Gastroesophageal sphincter (tissue), 3 donors: Measurements from ENCODE around the gene MKLN1.

Experiments
- EP300 ChIP-seq: sonication (generic); formaldehyde crosslinking; IDR thresholded peaks from one replicate; pipeline ENCODE4 v1.6.1; 2017; ENCODE audit warnings: antibody characterized with exemption, mild to moderate bottlenecking
- POLR2AphosphoS5 ChIP-seq: sonication (generic); formaldehyde crosslinking; IDR thresholded peaks from one replicate; pipeline ENCODE4 v1.6.1; 2017; ENCODE audit warnings: antibody characterized with exemption
- TF ChIP-seq, protein P1 (sequence below), 4 experiments: fragments of 200-600 bp in 2 of 4; fragments of 450-650 bp in 2 of 4; sonication (generic) in 1 of 4; IDR thresholded peaks; one replicate each; pipeline ENCODE4 v1.5.1; 2017 to 2019; ENCODE audit warnings: antibody characterized with exemption in 4 of 4, mild to moderate bottlenecking in 2 of 4, moderate library complexity in 2 of 4

DNA sequence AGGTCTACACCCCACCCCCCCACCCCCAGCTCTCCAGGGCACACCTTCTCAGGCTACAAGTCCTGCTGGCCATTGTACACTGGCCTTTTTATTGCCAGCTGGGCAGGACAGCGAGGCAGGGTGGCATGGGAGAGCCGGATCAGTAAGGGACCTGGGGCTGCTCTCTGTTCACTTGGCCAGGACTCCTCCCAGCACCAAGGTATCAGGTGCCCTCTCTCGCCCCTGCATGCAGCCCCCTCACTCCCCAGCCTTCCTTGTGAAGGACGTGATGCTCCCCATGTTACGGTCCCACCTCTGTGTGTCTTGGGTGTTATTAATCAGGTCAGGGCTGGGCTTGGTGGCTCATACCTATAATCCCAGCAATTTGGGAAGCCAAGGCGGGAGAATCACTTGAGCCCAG, 202.5 kb downstream of the MKLN1 start:
- TF ChIP-seq, protein P1, sequence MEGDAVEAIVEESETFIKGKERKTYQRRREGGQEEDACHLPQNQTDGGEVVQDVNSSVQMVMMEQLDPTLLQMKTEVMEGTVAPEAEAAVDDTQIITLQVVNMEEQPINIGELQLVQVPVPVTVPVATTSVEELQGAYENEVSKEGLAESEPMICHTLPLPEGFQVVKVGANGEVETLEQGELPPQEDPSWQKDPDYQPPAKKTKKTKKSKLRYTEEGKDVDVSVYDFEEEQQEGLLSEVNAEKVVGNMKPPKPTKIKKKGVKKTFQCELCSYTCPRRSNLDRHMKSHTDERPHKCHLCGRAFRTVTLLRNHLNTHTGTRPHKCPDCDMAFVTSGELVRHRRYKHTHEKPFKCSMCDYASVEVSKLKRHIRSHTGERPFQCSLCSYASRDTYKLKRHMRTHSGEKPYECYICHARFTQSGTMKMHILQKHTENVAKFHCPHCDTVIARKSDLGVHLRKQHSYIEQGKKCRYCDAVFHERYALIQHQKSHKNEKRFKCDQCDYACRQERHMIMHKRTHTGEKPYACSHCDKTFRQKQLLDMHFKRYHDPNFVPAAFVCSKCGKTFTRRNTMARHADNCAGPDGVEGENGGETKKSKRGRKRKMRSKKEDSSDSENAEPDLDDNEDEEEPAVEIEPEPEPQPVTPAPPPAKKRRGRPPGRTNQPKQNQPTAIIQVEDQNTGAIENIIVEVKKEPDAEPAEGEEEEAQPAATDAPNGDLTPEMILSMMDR (IDR thresholded peaks at IDR 0.05): no peak
- TF ChIP-seq POLR2AphosphoS5 (no peak), EP300 (no peak)
